ENCODE measurements around the gene IKBIP.
"Not testable (repeated sequence)": the region's sequence is repeated elsewhere in the genome, so short reads cannot be mapped to it uniquely, and the experiment has no call there.

IKBIP gene, protein sequence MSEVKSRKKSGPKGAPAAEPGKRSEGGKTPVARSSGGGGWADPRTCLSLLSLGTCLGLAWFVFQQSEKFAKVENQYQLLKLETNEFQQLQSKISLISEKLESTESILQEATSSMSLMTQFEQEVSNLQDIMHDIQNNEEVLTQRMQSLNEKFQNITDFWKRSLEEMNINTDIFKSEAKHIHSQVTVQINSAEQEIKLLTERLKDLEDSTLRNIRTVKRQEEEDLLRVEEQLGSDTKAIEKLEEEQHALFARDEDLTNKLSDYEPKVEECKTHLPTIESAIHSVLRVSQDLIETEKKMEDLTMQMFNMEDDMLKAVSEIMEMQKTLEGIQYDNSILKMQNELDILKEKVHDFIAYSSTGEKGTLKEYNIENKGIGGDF

GRCh38 chr12:98644712-98645571, at the start of gene IKBIP, which contains the start of gene APAF1:
Gene IKBIP, minus strand, starts transcription at chr12:98644788. Its CDS starts 87 bp downstream, at chr12:98644701.
Gene APAF1, plus strand, starts transcription at chr12:98645290. Its CDS starts 3,070 bp downstream, at chr12:98648360.
- DNase-seq (ENCODE audit: extremely low spot score, insufficient read length, low read depth) (peak; percentile 92), FAIRE-seq (peak; percentile 96)

DNA sequence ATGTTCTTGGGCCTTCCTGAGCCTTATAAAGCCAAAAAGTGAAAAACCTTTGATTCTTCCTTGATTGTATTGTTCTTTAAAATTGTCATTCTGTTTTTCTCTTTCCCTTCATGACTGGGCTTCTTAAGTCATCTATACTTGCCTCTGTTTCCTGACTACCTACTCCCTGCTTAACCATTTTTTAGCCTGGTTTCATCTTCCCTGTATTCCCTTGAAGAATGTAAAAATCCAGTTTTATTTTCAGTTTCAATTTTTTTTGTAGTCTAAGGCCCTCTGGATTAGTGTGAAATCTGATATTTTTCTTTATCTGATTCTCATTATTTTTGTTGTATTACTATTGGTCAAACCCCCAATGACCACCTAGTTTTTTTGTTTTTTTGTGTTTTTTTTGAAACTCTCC, 46.8 kb upstream of the IKBIP start:
- DNase-seq (ENCODE audit: extremely low spot score, insufficient read length, low read depth) (no peak), FAIRE-seq (no peak)

- FAIRE-seq (no peak), DNase-seq (ENCODE audit: extremely low spot score, insufficient read length, low read depth) (no peak)
These were observed 42.0 kb upstream of the IKBIP start for GRCh38 chr12:98686603-98687002.

GRCh38 chr12:98684199-98684598, 39.6 kb upstream of the IKBIP start:
- DNase-seq (ENCODE audit: extremely low spot score, insufficient read length, low read depth) (no peak), FAIRE-seq (no peak)

- FAIRE-seq (no peak), DNase-seq (ENCODE audit: extremely low spot score, insufficient read length, low read depth) (no peak)
These were observed 35.0 kb upstream of the IKBIP start for GRCh38 chr12:98679611-98680005.

DNA sequence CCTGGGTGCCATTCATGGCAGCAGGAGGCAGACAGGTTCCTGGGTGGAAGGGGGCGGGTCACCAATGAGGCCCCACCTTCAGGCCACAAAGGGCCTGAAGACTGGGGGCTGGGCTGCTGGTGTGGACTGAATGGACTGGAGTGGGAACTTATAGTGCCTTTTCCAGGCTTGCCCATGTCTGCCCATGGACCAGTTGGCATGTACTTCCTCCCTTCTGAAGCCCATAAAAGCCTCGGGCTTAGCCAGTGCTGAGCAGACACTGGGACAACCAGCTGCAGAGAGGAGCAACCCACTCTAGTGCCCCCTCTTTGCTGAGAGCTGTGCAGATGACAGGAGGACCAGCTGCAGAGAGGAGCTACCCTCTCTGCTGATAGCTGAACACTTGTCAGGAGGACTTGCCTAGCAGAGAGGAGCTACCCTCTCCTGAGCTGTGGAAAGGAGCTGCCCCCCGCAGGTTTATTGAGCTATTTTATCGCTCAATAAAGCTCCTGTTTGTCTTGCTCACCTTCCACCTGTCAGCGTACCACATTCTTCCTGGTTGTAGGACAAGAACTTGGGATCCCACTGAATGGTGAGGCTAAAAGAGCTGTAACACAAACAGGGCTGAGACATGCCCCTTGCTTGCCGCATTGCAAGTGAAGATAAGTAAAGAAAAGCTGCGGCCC, 34.5 kb upstream of the IKBIP start:
- FAIRE-seq (no peak), DNase-seq (ENCODE audit: extremely low spot score, insufficient read length, low read depth) (no peak)

GRCh38 chr12:98678236-98678945, 33.8 kb upstream of the IKBIP start:
- no peak for DNase-seq (ENCODE audit: extremely low spot score, insufficient read length, low read depth)
- no peak for FAIRE-seq

DNA sequence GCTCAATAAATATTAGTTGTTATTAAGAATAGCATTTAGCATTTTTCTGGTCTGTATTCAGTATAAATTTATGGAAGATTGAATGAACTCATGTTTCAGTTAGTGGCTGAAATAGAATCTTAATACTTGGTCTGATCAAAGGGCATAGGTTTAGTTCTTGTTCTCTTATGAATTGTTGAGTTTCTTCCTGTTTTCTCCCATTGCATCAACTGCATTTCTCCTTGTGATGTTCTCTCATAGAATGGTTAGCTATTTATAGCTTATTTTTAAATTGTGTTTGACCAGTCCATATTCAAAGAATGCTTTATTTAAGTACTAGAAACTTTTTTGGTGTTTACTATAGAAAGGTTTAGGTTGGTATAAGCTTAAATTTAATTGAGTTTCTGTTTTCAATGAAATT, 30.3 kb upstream of the IKBIP start:
- FAIRE-seq (no peak), DNase-seq (ENCODE audit: extremely low spot score, insufficient read length, low read depth) (no peak)

- FAIRE-seq (no peak), DNase-seq (ENCODE audit: extremely low spot score, insufficient read length, low read depth) (no peak)
These were observed 26.9 kb upstream of the IKBIP start for GRCh38 chr12:98671459-98671858.

DNA sequence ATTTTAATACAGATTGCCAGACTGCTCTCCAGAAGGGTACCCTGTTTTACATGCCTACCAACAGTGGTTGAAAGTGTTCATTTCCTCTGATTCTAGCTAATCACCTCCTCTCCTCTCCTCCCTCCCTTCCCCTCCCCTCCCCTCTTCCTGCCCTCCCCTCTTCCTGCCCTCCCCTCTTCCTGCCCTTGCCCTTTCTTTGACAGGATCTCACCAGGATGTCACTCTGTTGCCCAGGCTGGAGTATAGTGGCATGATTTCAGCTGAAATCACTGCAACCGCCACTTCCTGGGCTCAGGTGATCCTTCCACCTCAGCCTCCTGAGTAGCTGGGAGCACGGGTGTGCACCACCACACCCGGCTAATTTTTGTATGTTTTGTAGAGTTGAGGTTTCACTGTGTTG, 25.2 kb upstream of the IKBIP start:
- FAIRE-seq (no peak), DNase-seq (ENCODE audit: extremely low spot score, insufficient read length, low read depth) (no peak)

GRCh38 chr12:98660521-98660920, 15.9 kb upstream of the IKBIP start:
- DNase-seq (ENCODE audit: extremely low spot score, insufficient read length, low read depth) (no peak), FAIRE-seq (no peak)

- peak; percentile 62 for FAIRE-seq
- no peak for DNase-seq (ENCODE audit: extremely low spot score, insufficient read length, low read depth)
These were observed 11.9 kb upstream of the IKBIP start for GRCh38 chr12:98656289-98657101.

DNA sequence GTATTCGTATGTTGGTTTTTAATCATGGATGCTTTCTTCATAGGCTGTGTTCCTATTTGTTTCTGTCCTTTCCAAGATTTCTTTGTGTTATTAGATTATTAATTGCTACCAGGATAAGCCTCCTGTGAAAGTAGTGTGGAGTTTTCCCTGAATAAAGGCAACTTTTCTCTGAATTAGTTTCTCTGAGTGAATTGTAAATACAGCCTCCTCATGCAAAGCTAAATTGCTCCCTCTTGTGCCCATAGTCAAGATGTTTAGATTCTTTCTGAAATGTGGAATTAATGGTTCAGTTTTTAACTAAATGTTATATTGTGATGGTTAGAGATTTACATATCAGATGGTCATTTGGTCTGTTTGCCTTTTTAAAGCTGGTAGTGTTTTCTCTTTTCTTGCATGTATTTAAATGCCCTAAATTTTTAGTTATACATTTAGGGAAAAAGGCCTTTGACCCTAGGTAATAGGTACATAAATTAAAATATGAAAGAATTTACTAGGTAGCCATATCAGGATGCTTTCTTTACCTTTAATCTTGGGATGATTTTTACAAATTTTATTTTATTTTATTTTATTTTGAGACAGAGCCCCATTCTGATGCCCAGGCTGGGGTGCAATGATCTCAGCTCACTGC, 9.4 kb upstream of the IKBIP start:
- peak; percentile 29 for FAIRE-seq
- DNase-seq (ENCODE audit: extremely low spot score, insufficient read length, low read depth), result no peak

GRCh38 chr12:98651328-98651727, 6.7 kb upstream of the IKBIP start:
- DNase-seq (ENCODE audit: extremely low spot score, insufficient read length, low read depth) (no peak), FAIRE-seq (no peak)

- peak; percentile 58 for FAIRE-seq
- DNase-seq (ENCODE audit: extremely low spot score, insufficient read length, low read depth), result no peak
These were observed 1.9 kb upstream of the IKBIP start for GRCh38 chr12:98646294-98647090.

DNA sequence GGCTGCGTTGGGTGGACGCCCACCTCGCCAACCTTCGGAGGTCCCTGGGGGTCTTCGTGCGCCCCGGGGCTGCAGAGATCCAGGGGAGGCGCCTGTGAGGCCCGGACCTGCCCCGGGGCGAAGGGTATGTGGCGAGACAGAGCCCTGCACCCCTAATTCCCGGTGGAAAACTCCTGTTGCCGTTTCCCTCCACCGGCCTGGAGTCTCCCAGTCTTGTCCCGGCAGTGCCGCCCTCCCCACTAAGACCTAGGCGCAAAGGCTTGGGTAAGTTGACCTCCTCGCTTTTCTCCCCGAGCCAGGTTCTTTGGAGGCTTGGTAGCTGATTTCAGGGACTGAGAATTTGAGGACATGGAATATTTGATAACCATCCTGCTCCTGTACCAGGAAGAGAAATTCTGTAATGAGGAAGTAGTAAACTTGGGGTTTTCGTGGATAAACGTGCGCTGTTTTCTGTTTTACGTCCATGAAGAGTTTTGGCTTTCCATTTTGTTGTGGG, 1.0 kb upstream of the IKBIP start:
- FAIRE-seq (peak; percentile 42), DNase-seq (ENCODE audit: extremely low spot score, insufficient read length, low read depth) (no peak)

- FAIRE-seq (no peak), DNase-seq (ENCODE audit: extremely low spot score, insufficient read length, low read depth) (no peak)
These were observed 216 bp downstream of the IKBIP start for GRCh38 chr12:98644433-98644711.

- not testable (repeated sequence) for FAIRE-seq; DNase-seq (ENCODE audit: extremely low spot score, insufficient read length, low read depth)
These were observed 1.8 kb downstream of the IKBIP start for GRCh38 chr12:98642801-98643200.
